Heart right ventricle (tissue), 16 donors: ENCODE data around the gene MOB3B. TPM values are rescaled to one million over a fixed set of nuclear protein-coding genes. Genes with fewer than 3 reads are reported as not detected.

Experiments used
- ATAC-seq, 8 donors: fragments of 200-7000 bp; cut with Tn5 transposase; one replicate each; pipeline ENCODE4 v1.9.1; 2020; ENCODE audit warnings: mild to moderate bottlenecking in 8 of 8, moderate library complexity in 8 of 8, moderate number of reproducible peaks in 1 of 8
- DNase-seq, 2 donors: peaks; one replicate each; pipeline ENCODE4 v3.0.0-alpha.2; 2020
- H3K27ac ChIP-seq, 10 donors: fragments of 200-600 bp; sonication (generic) in 2 of 10; one replicate each; pipeline versions ENCODE4 v1.5.0 to v1.8.0; 2020 to 2022; ENCODE audit warnings: mild to moderate bottlenecking in 3 of 10
- H3K27me3 ChIP-seq, 7 donors: fragments of 200-600 bp; one replicate each; pipeline ENCODE4 v1.8.0; 2021 to 2022; ENCODE audit warnings: mild to moderate bottlenecking in 2 of 7
- H3K36me3 ChIP-seq, 9 donors: fragments of 200-600 bp; sonication (generic) in 1 of 9; one replicate each; pipeline versions ENCODE4 v1.5.0 to v1.8.0; 2020 to 2022; ENCODE audit warnings: mild to moderate bottlenecking in 2 of 9
- H3K4me1 ChIP-seq, 9 donors: fragments of 200-600 bp; sonication (generic) in 1 of 9; one replicate each; pipeline versions ENCODE4 v1.5.0 to v1.8.0; 2020 to 2022; ENCODE audit warnings: mild to moderate bottlenecking in 4 of 9
- H3K4me3 ChIP-seq, 10 donors: fragments of 200-600 bp; sonication (generic) in 2 of 10; one replicate each; pipeline versions ENCODE4 v1.5.0 to v1.8.0; 2020 to 2022; ENCODE audit warnings: mild to moderate bottlenecking in 7 of 10, moderate library complexity in 2 of 10
- H3K9me3 ChIP-seq, 11 donors: fragments of 200-600 bp in 10 of 11; sonication (generic) in 2 of 11; one replicate each; pipeline versions ENCODE4 v1.5.0 to v1.8.0; 2013 to 2022; ENCODE audit warnings: mild to moderate bottlenecking in 2 of 11, control low read depth in 1 of 11, moderate library complexity in 1 of 11
- CTCF ChIP-seq, 9 donors: fragments of 200-600 bp; sonication (generic) in 2 of 9; IDR thresholded peaks; one replicate each; pipeline versions ENCODE4 v1.5.0 to v1.8.0; 2021 to 2022; ENCODE audit warnings: antibody characterized with exemption in 9 of 9, mild to moderate bottlenecking in 5 of 9, moderate library complexity in 1 of 9
- whole genome bisulfite sequencing, 2 donors: extraction: QIAGEN DNeasy Blood & Tissue Kit; methylation state at CpG; one replicate each; pipeline ENCODE4 v1.1.7; 2013; ENCODE audit warnings: inconsistent platforms in 1 of 2; 5-methylcytosine and 5-hydroxymethylcytosine counted together
- intact Hi-C, 10 donors: fragments of 100-400 bp; cut with DNase I; formaldehyde crosslinking; loops; one replicate each; pipeline versions ENCODE4 v1.11.1 to v1.14.2; 2022
- polyA plus RNA-seq, 2 donors: library from polyadenylated mRNA; stranded (reverse); fragments of 200-250 nt; gene quantifications; one replicate each; pipeline ENCODE4 v1.2.3, GENCODE V29; 2013
- total RNA-seq, 10 donors: library from RNA; stranded (reverse); fragmentation: NEBNext Ultra II Directional in 3 of 10; extraction: Animal tissue kit (Norgen Biotek cat#: 25700) in 3 of 10; gene quantifications; one replicate each; pipeline versions ENCODE4 v1.2.1 to v1.2.4, GENCODE V29; 2021 to 2023
- donor health status: Arrhythmogenic right ventricular cardiomyopathy.
- donor health status: ischemic (EF 13 %, LVEDD 7.1; RV severe dilation, severe dysfunction).
- donor health status: healthy with polysubstance abuse.
- donor health status: DM: no; HTN: yes; CAD: no.
- donor health status: DM: no; HTN: no; CAD: no.
- donor health status: ischemic (EF 25% LVEDD 6.9; RV normal size, moderate dysfunction).
- donor health status: ischemic (EF 25% LVEDD 5.7; RV mildly dilated, moderate dysfunction).
- donor health status: healthy.
- donor health status: DM: yes; HTN: yes; CAD: no.
- donor health status: Ischemic cardiomyopathy.
- donor health status: ischemic (EF 35%, LVEDD 5.7; RV mildly dilated, moderate dysfunction).
- donor health status: nonischemic (EF 11% LVEDD 7.7; RV severe dilation, severe dysfunction).
- donor health status: DM: yes; HTN: yes; CAD: no.
- donor health status: PGD.
- donor health status: ischemic (EF 29% LVEDD 5.4; RV normal size, mild dysfunction).
- donor health status: nonischemic (EF 23%, LVEDD 6.1; RV moderate dilation, normal function).

MOB3B gene
- total and polyA plus RNA-seq, 12 donors: 0.39 to 2.3 (median 1.3) TPM

GRCh38 chr9:27474305-27474704 is 55.3 kb downstream of the MOB3B start:
- peak in 3 of 8 donors; percentile 24 to 65 (median 45) for ATAC-seq
- no peak for TF ChIP-seq CTCF (IDR thresholded peaks at IDR 0.05)
- H3K9me3 ChIP-seq: peaks cover 0 to 18% (median 5%) of the 10 kb centered on the region in 11 donors
- no peaks in the 10 kb centered on the region for H3K27me3 ChIP-seq
- H3K4me3 ChIP-seq: no peak overlapping the region
- intact Hi-C loops: loop anchor here in 1 of 10 donors (10.0 kb wide), 1 partner anchor 50 kb away; the partner anchor contains the start of genes IFNK and MOB3B
- no peak overlapping the region for H3K27ac ChIP-seq
- H3K36me3 ChIP-seq: no peaks in the 10 kb centered on the region
- WGBS, 2 donors: 38 to 44% methylated on average over 1 of the region's 1 CpG
- peaks cover 0 to 39% (median 25%) of the 10 kb centered on the region in 9 donors for H3K4me1 ChIP-seq
- no peak for DNase-seq

DNA sequence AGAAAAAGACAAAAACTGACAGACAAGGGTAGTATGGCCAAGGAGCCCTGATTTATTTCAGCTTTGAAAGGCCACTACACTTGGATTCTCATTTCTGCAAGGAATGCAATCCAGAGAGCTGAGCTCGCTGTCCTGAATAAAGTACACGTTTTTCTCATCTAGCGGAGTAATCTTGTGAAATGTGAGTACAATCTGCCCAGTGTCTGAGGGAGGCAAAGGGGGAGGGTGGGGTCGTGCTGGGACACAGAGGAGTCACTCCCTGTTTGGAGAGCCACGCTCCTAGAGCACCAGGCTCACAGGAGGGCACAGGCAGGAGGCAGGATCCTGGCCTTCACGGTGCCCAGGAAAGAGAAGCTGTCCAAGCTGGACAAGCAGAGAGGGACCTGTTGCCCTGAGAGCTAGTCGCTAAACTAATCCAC is 56.5 kb downstream of the MOB3B start:
- 43 to 46% methylated on average over 7 of the region's 7 CpGs for WGBS, 2 donors
- Histone ChIP-seq H3K36me3 (no peaks in the 10 kb centered on the region), H3K27ac (peak overlapping the region in 2 of 10 donors; percentile 9 to 12), H3K4me1 (peaks cover 0 to 49% (median 25%) of the 10 kb centered on the region in 9 donors), H3K4me3 (no peak overlapping the region), H3K9me3 (peaks cover 0 to 9% (median 0%) of the 10 kb centered on the region in 11 donors), H3K27me3 (no peaks in the 10 kb centered on the region)
- ATAC-seq (peak; percentile 29 to 80 (median 58)), DNase-seq (peak in 1 of 2 donors; percentile 21)
- intact Hi-C loops: loop anchor here in 1 of 10 donors (10.0 kb wide), 1 partner anchor 52 kb away; the partner anchor contains the start of genes IFNK and MOB3B
- no peak for TF ChIP-seq CTCF (IDR thresholded peaks at IDR 0.05)

DNA sequence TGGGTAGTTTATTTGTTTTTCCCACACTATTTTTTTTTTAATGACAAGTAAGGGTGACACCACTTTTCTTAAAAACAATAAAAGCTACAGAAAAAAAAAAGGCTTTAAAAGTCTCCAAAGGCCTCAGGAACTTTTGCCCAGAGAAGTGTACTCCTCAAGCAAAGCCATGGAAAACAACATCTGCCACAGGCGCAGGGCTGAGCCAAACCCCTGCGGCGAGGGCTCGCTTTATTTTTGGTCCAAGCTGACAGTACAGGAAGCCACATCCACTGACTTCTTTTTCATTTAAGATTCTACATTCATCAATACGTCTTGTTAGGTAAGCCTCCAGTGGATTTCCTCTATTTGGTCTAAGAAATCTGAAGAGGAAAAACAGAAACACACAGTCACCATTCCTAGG is 57.4 kb downstream of the MOB3B start:
- peaks cover 0 to 50% (median 25%) of the 10 kb centered on the region in 9 donors for H3K4me1 ChIP-seq
- no peaks in the 10 kb centered on the region for H3K9me3 ChIP-seq
- no peak overlapping the region for H3K4me3 ChIP-seq
- H3K27ac ChIP-seq: peak overlapping the region in 2 of 10 donors; percentile 9 to 12
- ATAC-seq (peak in 4 of 8 donors; percentile 45 to 76 (median 58)), DNase-seq (no peak)
- H3K27me3 ChIP-seq: no peaks in the 10 kb centered on the region
- intact Hi-C loops: loop anchor here in 1 of 10 donors (10.0 kb wide), 1 partner anchor 53 kb away; the partner anchor contains the start of genes IFNK and MOB3B
- no peak for TF ChIP-seq CTCF (IDR thresholded peaks at IDR 0.05)
- WGBS, 2 donors: 63 to 72% methylated on average over 5 of the region's 5 CpGs
- no peaks in the 10 kb centered on the region for H3K36me3 ChIP-seq

GRCh38 chr9:27471789-27472188 is 57.8 kb downstream of the MOB3B start:
- no peak for TF ChIP-seq CTCF (IDR thresholded peaks at IDR 0.05)
- Histone ChIP-seq H3K4me3 (no peak overlapping the region), H3K36me3 (no peaks in the 10 kb centered on the region), H3K27me3 (no peaks in the 10 kb centered on the region), H3K27ac (peak overlapping the region in 2 of 10 donors; percentile 9 to 16), H3K4me1 (peaks cover 0 to 50% (median 25%) of the 10 kb centered on the region in 9 donors), H3K9me3 (no peaks in the 10 kb centered on the region)
- ATAC-seq (no peak), DNase-seq (no peak)
- intact Hi-C loops: loop anchor here in 1 of 10 donors (10.0 kb wide), 1 partner anchor 53 kb away; the partner anchor contains the start of genes IFNK and MOB3B
- 82 to 83% methylated on average over 3 of the region's 3 CpGs for WGBS, 2 donors
